B cell (primary cell): Measurements from ENCODE around the gene CELF6. TPM values are rescaled to one million over a fixed set of nuclear protein-coding genes. Genes with fewer than 3 reads are reported as not detected.

Experiments
- ATAC-seq: fragments of 200-7000 bp; cut with Tn5 transposase; one replicate; pipeline ENCODE4 v1.10.0; 2021; ENCODE audit warnings: low read depth, mild to moderate bottlenecking, moderate number of reproducible peaks, moderate library complexity
- CTCF ChIA-PET: fragments of 350-600 bp; sonication (Branson Sonifier 250); formaldehyde crosslinking; loops from one replicate; lab custom pipeline; 2021; ENCODE audit warnings: antibody characterized with exemption, inconsistent platforms; lab: Charles Lee
- POLR2A ChIA-PET: fragments of 350-600 bp; sonication (Branson Sonifier 250); formaldehyde crosslinking; loops from one replicate; lab custom pipeline; 2021; ENCODE audit warnings: antibody characterized with exemption; lab: Charles Lee
- DNase-seq: peaks from one replicate; pipeline ENCODE4 v3.0.0; 2013
- H2AFZ ChIP-seq: 2 replicates; pipeline ENCODE4 v1.6.1; 2012; ENCODE audit warnings: mild to moderate bottlenecking, low read depth, low read length; ENCODE audit not compliant: insufficient read depth, poor library complexity, severe bottlenecking
- H3K27ac ChIP-seq, 2 donors: 1 replicate in 1 of 2; 2 replicates in 1 of 2; pipeline ENCODE4 v1.5.1; 2012 to 2013; ENCODE audit warnings: low read length in 2 of 2, mild to moderate bottlenecking in 2 of 2, moderate library complexity in 1 of 2
- H3K27me3 ChIP-seq, 4 experiments: fragments of 200-600 bp in 1 of 4; sonication (generic) in 1 of 4; replicated peaks in 1 of 4; 1 replicate in 2 of 4; 2 replicates in 2 of 4; pipeline versions ENCODE4 v1.6.1 to v1.7.0; 2013 to 2016; ENCODE audit warnings: low read length in 3 of 4, mild to moderate bottlenecking in 2 of 4, mixed read lengths in 1 of 4, moderate library complexity in 1 of 4; ENCODE audit not compliant: insufficient read depth in 4 of 4, control insufficient read depth in 3 of 4; ENCODE audit errors: control extremely low read depth in 1 of 4
- H3K36me3 ChIP-seq, 2 experiments: replicated peaks in 1 of 2; 1 replicate in 1 of 2; 2 replicates in 1 of 2; pipeline versions ENCODE4 v1.6.1 to v1.7.1; 2013; ENCODE audit warnings: low read length in 1 of 2; ENCODE audit not compliant: insufficient read depth in 2 of 2, control insufficient read depth in 1 of 2; ENCODE audit errors: control extremely low read depth in 1 of 2, extremely low read depth in 1 of 2
- H3K4me1 ChIP-seq, 2 donors: fragments of 200-600 bp in 1 of 2; sonication (generic) in 1 of 2; 1 replicate in 1 of 2; 2 replicates in 1 of 2; pipeline versions ENCODE4 v1.5.1 to v1.6.1; 2013 to 2017; ENCODE audit warnings: low read length in 2 of 2; ENCODE audit not compliant: control insufficient read depth in 2 of 2, insufficient read depth in 2 of 2
- H3K4me2 ChIP-seq: replicated peaks from 2 replicates; pipeline ENCODE3; 2012; ENCODE audit warnings: mild to moderate bottlenecking, low read depth, low read length; ENCODE audit not compliant: poor library complexity, severe bottlenecking
- H3K4me3 ChIP-seq, 5 experiments: fragments of 200-600 bp in 1 of 5; sonication (generic) in 1 of 5; 1 replicate in 3 of 5; 2 replicates in 2 of 5; pipeline versions ENCODE4 v1.5.1 to v1.7.0; 2011 to 2016; ENCODE audit warnings: low read length in 4 of 5, mild to moderate bottlenecking in 4 of 5, low read depth in 2 of 5, control low read depth in 1 of 5, moderate library complexity in 1 of 5; ENCODE audit not compliant: insufficient read depth in 1 of 5; ENCODE audit errors: control extremely low read depth in 1 of 5, extremely low read depth in 1 of 5
- H3K79me2 ChIP-seq: fragments of 200-600 bp; sonication (generic); one replicate; pipeline ENCODE4 v1.6.0; 2016; ENCODE audit warnings: low read length; ENCODE audit not compliant: control insufficient read depth, insufficient read depth
- H3K9ac ChIP-seq: fragments of 200-600 bp; sonication (generic); 2 replicates; pipeline ENCODE4 v1.6.1; 2017; ENCODE audit warnings: mild to moderate bottlenecking, low read length, moderate library complexity
- H3K9me3 ChIP-seq, 3 donors: one replicate each; pipeline versions ENCODE4 v1.6.1 to v1.7.1; 2013; ENCODE audit warnings: low read length in 2 of 3; ENCODE audit not compliant: control insufficient read depth in 2 of 3, insufficient read depth in 1 of 3; ENCODE audit errors: control extremely low read depth in 1 of 3
- H4K20me1 ChIP-seq: 2 replicates; pipeline ENCODE4 v1.6.0; 2012; ENCODE audit warnings: mild to moderate bottlenecking, low read length; ENCODE audit not compliant: insufficient read depth, control insufficient read depth, poor library complexity, severe bottlenecking
- H3K27ac Mint-ChIP-seq: one replicate; pipeline ENCODE4 v1.8.0; 2021; ENCODE audit warnings: mixed read lengths
- H3K27me3 Mint-ChIP-seq: one replicate; pipeline ENCODE4 v1.8.0; 2021; ENCODE audit warnings: mixed read lengths
- H3K4me1 Mint-ChIP-seq: one replicate; pipeline ENCODE4 v1.8.0; 2021; ENCODE audit warnings: mixed read lengths
- H3K4me3 Mint-ChIP-seq: one replicate; pipeline ENCODE4 v1.8.0; 2021; ENCODE audit warnings: mixed read lengths
- H3K9me3 Mint-ChIP-seq: one replicate; pipeline ENCODE4 v1.8.0; 2022; ENCODE audit warnings: mixed read lengths; ENCODE audit not compliant: insufficient read depth
- EZH2 ChIP-seq: IDR thresholded peaks from 2 replicates; pipeline ENCODE4 v1.6.1; 2012; ENCODE audit warnings: borderline replicate concordance, low read depth, mild to moderate bottlenecking, moderate library complexity, low read length; ENCODE audit not compliant: insufficient read depth, poor library complexity, severe bottlenecking
- whole genome bisulfite sequencing: methylation state at CpG from one replicate; pipeline ENCODE4 v1.1.5; 2013; ENCODE audit warnings: missing lambda C conversion rate; ENCODE audit not compliant: insufficient coverage; 5-methylcytosine and 5-hydroxymethylcytosine counted together
- intact Hi-C: fragments of 100-400 bp; cut with micrococcal nuclease; formaldehyde crosslinking; loops from one replicate; pipeline ENCODE4 v1.10.0; 2022
- polyA plus RNA-seq: library from polyadenylated mRNA; depleted of rRNA; stranded (reverse); fragments of >200 nt; gene quantifications from 2 replicates; pipeline ENCODE4 v1.2.3, GENCODE V29; 2012
- total RNA-seq, 2 donors: library from RNA; stranded (reverse); fragments of 120-200 nt in 1 of 2; gene quantifications; 1 replicate in 1 of 2; 2 replicates in 1 of 2; pipeline versions ENCODE4 v1.2.3 to v1.2.4, GENCODE V29; 2013 to 2022
- TF ChIP-seq, protein P1 (sequence below): fragments of 200-600 bp; IDR thresholded peaks from one replicate; pipeline ENCODE4 v1.8.0; 2022; ENCODE audit warnings: antibody characterized with exemption, mild to moderate bottlenecking

The CELF6 gene
- total and polyA plus RNA-seq, 2 donors (not counting 1 experiment from before 2014, with no cell fraction given): 5.3 to 8.5 TPM

DNA sequence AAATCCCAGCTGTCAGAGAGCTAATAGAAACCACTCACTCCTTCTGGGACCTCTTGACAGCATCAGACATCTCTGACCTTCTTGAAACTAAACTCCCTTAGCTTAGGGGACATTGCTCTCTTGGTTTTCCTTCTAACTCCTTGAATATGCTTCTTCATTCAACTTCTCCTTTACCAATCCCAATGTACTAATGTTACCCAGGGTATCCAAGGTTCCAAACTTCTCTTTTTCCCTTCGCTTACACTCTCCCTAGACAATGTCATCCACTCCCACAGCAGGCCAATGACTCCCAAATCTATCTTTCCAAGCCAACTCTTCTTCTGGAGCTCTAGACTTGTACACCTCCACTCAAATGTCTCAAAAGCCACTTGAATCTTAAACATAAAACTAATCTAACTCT, 41.2 kb upstream of the CELF6 start:
- intact Hi-C loops: no loop called here
- H3K27me3 ChIP-seq: no peaks in the 10 kb centered on the region
- H3K27ac Mint-ChIP-seq: no peak overlapping the region
- DNase-seq (no peak), ATAC-seq (no peak)
- H2AFZ ChIP-seq: no peak overlapping the region
- H3K9me3 ChIP-seq: no peaks in the 10 kb centered on the region
- no peaks in the 10 kb centered on the region for H3K9me3 Mint-ChIP-seq
- WGBS: 100% methylated on average over 1 of the region's 1 CpG
- H3K27ac ChIP-seq: no peak overlapping the region
- peaks cover 83% of the 10 kb centered on the region for H3K79me2 ChIP-seq
- TF ChIP-seq EZH2: no peak
- TF ChIP-seq, protein P1, sequence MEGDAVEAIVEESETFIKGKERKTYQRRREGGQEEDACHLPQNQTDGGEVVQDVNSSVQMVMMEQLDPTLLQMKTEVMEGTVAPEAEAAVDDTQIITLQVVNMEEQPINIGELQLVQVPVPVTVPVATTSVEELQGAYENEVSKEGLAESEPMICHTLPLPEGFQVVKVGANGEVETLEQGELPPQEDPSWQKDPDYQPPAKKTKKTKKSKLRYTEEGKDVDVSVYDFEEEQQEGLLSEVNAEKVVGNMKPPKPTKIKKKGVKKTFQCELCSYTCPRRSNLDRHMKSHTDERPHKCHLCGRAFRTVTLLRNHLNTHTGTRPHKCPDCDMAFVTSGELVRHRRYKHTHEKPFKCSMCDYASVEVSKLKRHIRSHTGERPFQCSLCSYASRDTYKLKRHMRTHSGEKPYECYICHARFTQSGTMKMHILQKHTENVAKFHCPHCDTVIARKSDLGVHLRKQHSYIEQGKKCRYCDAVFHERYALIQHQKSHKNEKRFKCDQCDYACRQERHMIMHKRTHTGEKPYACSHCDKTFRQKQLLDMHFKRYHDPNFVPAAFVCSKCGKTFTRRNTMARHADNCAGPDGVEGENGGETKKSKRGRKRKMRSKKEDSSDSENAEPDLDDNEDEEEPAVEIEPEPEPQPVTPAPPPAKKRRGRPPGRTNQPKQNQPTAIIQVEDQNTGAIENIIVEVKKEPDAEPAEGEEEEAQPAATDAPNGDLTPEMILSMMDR: no peak
- no peaks in the 10 kb centered on the region for H3K27me3 Mint-ChIP-seq
- peaks cover 7 to 12% of the 10 kb centered on the region in 2 donors for H3K4me1 ChIP-seq
- H3K9ac ChIP-seq: no peak overlapping the region
- H3K4me3 ChIP-seq: no peak overlapping the region
- H3K4me3 Mint-ChIP-seq: no peak overlapping the region
- peaks cover 84% of the 10 kb centered on the region for H4K20me1 ChIP-seq
- H3K36me3 ChIP-seq: peaks cover 2 to 40% of the 10 kb centered on the region in 2 experiments
- peaks cover 26% of the 10 kb centered on the region for H3K4me1 Mint-ChIP-seq
- no peak overlapping the region for H3K4me2 ChIP-seq
- ChIA-PET CTCF (interaction anchor here (0.6 to 1.5 kb wide), 2 partner anchors 9 to 131 kb away, joined by 3 read pairs; no protein-coding TSS in a partner anchor), POLR2A (interaction anchor here (0.6 kb wide), 1 partner anchor 9 kb away, joined by 3 read pairs; no protein-coding TSS in a partner anchor)

DNA sequence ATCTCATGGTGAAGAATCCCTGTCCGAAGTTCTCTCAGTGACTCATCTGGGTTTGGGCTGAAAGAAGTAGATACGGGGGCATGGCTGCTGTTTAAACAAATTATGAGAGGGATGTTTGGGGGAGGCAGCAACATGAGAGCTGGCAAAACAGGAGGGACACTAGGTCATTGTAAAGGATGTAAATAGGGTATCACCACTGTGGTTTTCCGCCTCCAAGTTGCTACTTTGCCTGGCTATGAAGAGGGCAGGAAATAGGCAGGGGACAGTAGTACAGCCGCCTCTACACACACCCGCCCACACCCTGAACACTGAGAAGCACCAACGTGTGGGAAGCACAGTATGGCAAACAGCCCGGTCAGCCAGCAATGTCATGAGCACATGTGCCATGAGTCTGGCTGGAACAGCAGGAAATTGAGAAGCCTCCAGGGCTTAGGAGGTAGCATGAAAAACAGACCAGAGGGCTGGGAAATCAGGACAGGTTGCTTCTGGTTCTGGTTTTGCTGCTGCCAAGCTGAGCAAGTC, 38.8 kb upstream of the CELF6 start:
- peaks cover 16% of the 10 kb centered on the region for H3K4me1 Mint-ChIP-seq

More for the DNA sequence above, 38.8 kb upstream of the CELF6 start:
- Histone ChIP-seq H3K4me1 (peaks cover 0 to 6% of the 10 kb centered on the region in 2 donors), H4K20me1 (peaks cover 77% of the 10 kb centered on the region), H3K27ac (no peak overlapping the region), H3K4me2 (no peak overlapping the region), H3K4me3 (no peak overlapping the region), H3K9me3 (no peaks in the 10 kb centered on the region), H3K36me3 (peaks cover 8 to 61% of the 10 kb centered on the region in 2 experiments), H2AFZ (no peak overlapping the region), H3K9ac (no peak overlapping the region), H3K27me3 (no peaks in the 10 kb centered on the region), H3K79me2 (peaks cover 65% of the 10 kb centered on the region)
- Mint-ChIP-seq H3K9me3 (no peaks in the 10 kb centered on the region), H3K27ac (peak overlapping the region; percentile 2), H3K27me3 (no peaks in the 10 kb centered on the region), H3K4me3 (no peak overlapping the region)
- intact Hi-C loops: no loop called here
- WGBS: 81% methylated on average over 5 of the region's 7 CpGs
- TF ChIP-seq, protein P1: no peak
- no peak for TF ChIP-seq EZH2
- no peak for ATAC-seq
- no peak for DNase-seq
- CTCF ChIA-PET: no interaction called here
- POLR2A ChIA-PET: no interaction called here
